D721Med (cell line): ENCODE results near the gene FANCL.
"Not testable (repeated sequence)": the region's sequence is repeated elsewhere in the genome, so short reads cannot be mapped to it uniquely, and the experiment has no call there.

Experiments
- DNase-seq: peaks from one replicate; pipeline ENCODE4 v3.0.0; 2011; ENCODE audit warnings: low spot score; ENCODE audit not compliant: insufficient read length
- FAIRE-seq: peaks from 2 replicates; lab custom pipeline; 2011; peaks lifted over from hg19 to GRCh38; lab: Jason Lieb, UNC
- CTCF ChIP-seq: IDR thresholded peaks from 2 replicates; pipeline ENCODE4 v1.5.1; 2012; ENCODE audit warnings: mild to moderate bottlenecking, control low read depth; ENCODE audit not compliant: insufficient read depth; ENCODE audit errors: missing control alignments

FANCL gene

GRCh38 chr2:58170334-58170933 lies 70.7 kb downstream of the FANCL start:
- not testable (repeated sequence) for FAIRE-seq, DNase-seq

- not testable (repeated sequence) for FAIRE-seq, DNase-seq
These were observed 71.3 kb downstream of the FANCL start for GRCh38 chr2:58169845-58170244.

- FAIRE-seq: not testable (repeated sequence)
These were observed 73.0 kb downstream of the FANCL start for GRCh38 chr2:58168130-58168529.

GRCh38 chr2:58163913-58164312 lies 77.2 kb downstream of the FANCL start:
- no peak for FAIRE-seq
- no peak for DNase-seq
- TF ChIP-seq CTCF: no peak

More at GRCh38 chr2:58168130-58168529, 73.0 kb downstream of the FANCL start:
- not testable (repeated sequence) for DNase-seq

GRCh38 chr2:58158481-58158880 lies 82.6 kb downstream of the FANCL start:
- TF ChIP-seq CTCF: no peak
- DNase-seq (no peak), FAIRE-seq (no peak)

- TF ChIP-seq CTCF: no peak
- FAIRE-seq (peak; percentile 29), DNase-seq (no peak)
These were observed 83.4 kb downstream of the FANCL start for GRCh38 chr2:58157754-58158153.

- DNase-seq (no peak), FAIRE-seq (no peak)
- no peak for TF ChIP-seq CTCF
These were observed 84.3 kb downstream of the FANCL start for GRCh38 chr2:58156780-58157179.

GRCh38 chr2:58155160-58155778 lies 85.9 kb downstream of the FANCL start:
- no peak for TF ChIP-seq CTCF
- DNase-seq (no peak), FAIRE-seq (no peak)

GRCh38 chr2:58146707-58147106 lies 94.4 kb downstream of the FANCL start:
- DNase-seq (no peak), FAIRE-seq (no peak)
- no peak for TF ChIP-seq CTCF

- FAIRE-seq, DNase-seq: not testable (repeated sequence)
These were observed 95.4 kb downstream of the FANCL start for GRCh38 chr2:58145769-58146168.
